ENCODE data around the gene BMP2K.

BMP2K gene

GRCh38 chr4:78756776-78757175, 19.4 kb upstream of the BMP2K start:
- no peak overlapping the region for H3K9ac ChIP-seq (ENCODE audit: low read depth, low read length, poor library complexity, severe bottlenecking)
- H3F3A ChIP-seq (ENCODE audit: low read depth): no peaks in the 10 kb centered on the region
- H3K36me3 ChIP-seq (ENCODE audit: insufficient read depth, low read length): peaks cover 3% of the 10 kb centered on the region; the same call in 1 of the 2 replicates
- no peaks in the 10 kb centered on the region for H3K79me2 ChIP-seq (ENCODE audit: insufficient read depth, low read length)
- no peak overlapping the region for H2AFZ ChIP-seq (ENCODE audit: low read length)
- H4K20me1 ChIP-seq (ENCODE audit: insufficient read depth, low read length, poor library complexity, severe bottlenecking): no peaks in the 10 kb centered on the region
- peaks cover 33% of the 10 kb centered on the region for H3K4me1 ChIP-seq (ENCODE audit: insufficient read depth, low read length, poor library complexity, severe bottlenecking)
- H3K9me3 ChIP-seq (ENCODE audit: insufficient read depth, low read depth, low read length): peaks cover 12% of the 10 kb centered on the region; the same call in 1 of the 2 replicates
- H3K9me2 ChIP-seq (replicated peaks; ENCODE audit: low read depth, low read length): no peaks in the 10 kb centered on the region
- H3K4me2 ChIP-seq (ENCODE audit: low read depth, low read length, poor library complexity, severe bottlenecking): no peak overlapping the region
- no peak overlapping the region for H3K4me3 ChIP-seq (ENCODE audit: low read length, poor library complexity, severe bottlenecking)
- no peak for TF ChIP-seq EZH2phosphoT487 (IDR thresholded peaks at IDR 0.05; ENCODE audit: borderline replicate concordance)
- H3K27me3 ChIP-seq (ENCODE audit: insufficient read depth, low read length, poor library complexity, severe bottlenecking): no peaks in the 10 kb centered on the region

DNA sequence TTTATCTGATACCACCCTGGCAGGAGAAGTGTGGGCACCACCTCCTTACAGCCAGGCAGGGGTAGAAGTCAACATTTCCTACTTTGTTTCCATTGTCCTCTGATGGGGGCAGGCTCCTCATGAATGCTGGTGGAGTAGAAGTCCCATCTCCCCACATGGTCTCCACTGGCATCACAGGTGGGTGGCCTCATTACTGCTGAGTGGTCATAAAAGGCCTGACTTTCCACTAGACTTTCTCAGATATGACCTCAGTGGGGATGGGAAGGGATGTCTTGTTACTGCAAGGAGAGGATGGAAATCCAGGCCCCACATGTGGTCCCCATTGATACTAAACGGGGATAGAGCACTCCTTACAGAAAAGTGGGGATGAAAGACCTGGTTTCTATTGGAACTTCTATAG, 18.6 kb upstream of the BMP2K start:
- Histone ChIP-seq H3K36me3 (ENCODE audit: insufficient read depth, low read length) (peaks cover 3% of the 10 kb centered on the region; the same call in 1 of the 2 replicates), H3K9me2 (replicated peaks; ENCODE audit: low read depth, low read length) (no peaks in the 10 kb centered on the region), H3K9me3 (ENCODE audit: insufficient read depth, low read depth, low read length) (peaks cover 12% of the 10 kb centered on the region; the same call in 1 of the 2 replicates), H3K4me1 (ENCODE audit: insufficient read depth, low read length, poor library complexity, severe bottlenecking) (peaks cover 25% of the 10 kb centered on the region), H4K20me1 (ENCODE audit: insufficient read depth, low read length, poor library complexity, severe bottlenecking) (no peaks in the 10 kb centered on the region), H3K79me2 (ENCODE audit: insufficient read depth, low read length) (no peaks in the 10 kb centered on the region), H3K27me3 (ENCODE audit: insufficient read depth, low read length, poor library complexity, severe bottlenecking) (no peaks in the 10 kb centered on the region), H2AFZ (ENCODE audit: low read length) (no peak overlapping the region), H3F3A (ENCODE audit: low read depth) (no peaks in the 10 kb centered on the region), H3K9ac (ENCODE audit: low read depth, low read length, poor library complexity, severe bottlenecking) (no peak overlapping the region), H3K4me3 (ENCODE audit: low read length, poor library complexity, severe bottlenecking) (no peak overlapping the region), H3K4me2 (ENCODE audit: low read depth, low read length, poor library complexity, severe bottlenecking) (no peak overlapping the region)
- TF ChIP-seq EZH2phosphoT487 (IDR thresholded peaks at IDR 0.05; ENCODE audit: borderline replicate concordance) (no peak), CTCF (conservative IDR thresholded peaks at IDR 0.05; ENCODE audit: low read length) (no peak)

DNA sequence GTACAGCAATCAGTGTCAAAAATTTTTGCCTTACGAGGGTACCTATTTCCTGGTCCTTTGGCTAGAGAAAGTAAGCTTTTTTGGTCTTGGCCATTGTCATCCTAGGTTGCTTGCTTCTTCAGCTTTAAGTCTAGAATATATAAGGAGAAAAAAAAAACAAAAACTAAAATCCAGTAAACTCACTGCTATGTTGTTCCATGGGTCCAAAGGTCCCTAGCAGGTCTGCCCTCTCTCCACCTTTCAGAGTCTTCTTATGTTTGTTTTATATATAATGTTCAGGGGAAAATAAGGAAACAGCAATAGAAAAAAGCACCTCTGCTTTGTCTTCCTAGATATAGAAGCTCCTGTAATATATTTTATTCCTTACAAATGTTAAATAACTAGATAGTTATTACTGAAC, 18.1 kb upstream of the BMP2K start:
- TF ChIP-seq CTCF (conservative IDR thresholded peaks at IDR 0.05; ENCODE audit: low read length): no peak
- no peak for TF ChIP-seq EZH2phosphoT487 (IDR thresholded peaks at IDR 0.05; ENCODE audit: borderline replicate concordance)
- peaks cover 3% of the 10 kb centered on the region; the same call in 1 of the 2 replicates for H3K36me3 ChIP-seq (ENCODE audit: insufficient read depth, low read length)
- peaks cover 21% of the 10 kb centered on the region for H3K4me1 ChIP-seq (ENCODE audit: insufficient read depth, low read length, poor library complexity, severe bottlenecking)
- H3K9ac ChIP-seq (ENCODE audit: low read depth, low read length, poor library complexity, severe bottlenecking): no peak overlapping the region
- H3F3A ChIP-seq (ENCODE audit: low read depth): no peaks in the 10 kb centered on the region
- H3K9me2 ChIP-seq (replicated peaks; ENCODE audit: low read depth, low read length): no peaks in the 10 kb centered on the region
- no peaks in the 10 kb centered on the region for H3K27me3 ChIP-seq (ENCODE audit: insufficient read depth, low read length, poor library complexity, severe bottlenecking)
- H2AFZ ChIP-seq (ENCODE audit: low read length): no peak overlapping the region
- no peaks in the 10 kb centered on the region for H3K79me2 ChIP-seq (ENCODE audit: insufficient read depth, low read length)
- H3K9me3 ChIP-seq (ENCODE audit: insufficient read depth, low read depth, low read length): peaks cover 12% of the 10 kb centered on the region; the same call in 1 of the 2 replicates
- H4K20me1 ChIP-seq (ENCODE audit: insufficient read depth, low read length, poor library complexity, severe bottlenecking): no peaks in the 10 kb centered on the region
- no peak overlapping the region for H3K4me3 ChIP-seq (ENCODE audit: low read length, poor library complexity, severe bottlenecking)
- no peak overlapping the region for H3K4me2 ChIP-seq (ENCODE audit: low read depth, low read length, poor library complexity, severe bottlenecking)

DNA sequence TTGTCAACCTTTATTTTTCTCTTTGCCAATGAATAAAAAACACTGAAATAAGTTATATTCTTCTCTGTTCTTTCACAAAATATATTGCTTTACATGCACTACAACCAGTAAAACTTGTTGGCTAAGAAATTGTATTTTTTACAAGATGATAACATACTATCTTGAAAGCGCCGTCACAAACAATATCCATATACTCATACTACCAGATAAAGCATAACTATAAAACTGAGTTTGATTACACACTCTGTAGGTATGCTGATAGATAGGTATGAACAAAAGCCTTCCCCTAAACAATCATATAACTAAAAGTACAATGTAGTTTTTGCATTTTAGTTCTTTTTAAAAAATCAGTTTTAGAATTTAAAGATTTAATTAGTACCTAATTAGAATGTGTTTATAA, 13.6 kb upstream of the BMP2K start:
- Histone ChIP-seq H3F3A (ENCODE audit: low read depth) (no peaks in the 10 kb centered on the region), H3K9me3 (ENCODE audit: insufficient read depth, low read depth, low read length) (peaks cover 10% of the 10 kb centered on the region; the same call in 1 of the 2 replicates), H3K4me3 (ENCODE audit: low read length, poor library complexity, severe bottlenecking) (no peak overlapping the region), H3K79me2 (ENCODE audit: insufficient read depth, low read length) (no peaks in the 10 kb centered on the region), H4K20me1 (ENCODE audit: insufficient read depth, low read length, poor library complexity, severe bottlenecking) (no peaks in the 10 kb centered on the region), H3K27me3 (ENCODE audit: insufficient read depth, low read length, poor library complexity, severe bottlenecking) (no peaks in the 10 kb centered on the region), H3K4me1 (ENCODE audit: insufficient read depth, low read length, poor library complexity, severe bottlenecking) (peaks cover 35% of the 10 kb centered on the region), H2AFZ (ENCODE audit: low read length) (peak overlapping the region; percentile 16; the same call in 1 of the 2 replicates), H3K9ac (ENCODE audit: low read depth, low read length, poor library complexity, severe bottlenecking) (no peak overlapping the region), H3K9me2 (replicated peaks; ENCODE audit: low read depth, low read length) (no peaks in the 10 kb centered on the region), H3K36me3 (ENCODE audit: insufficient read depth, low read length) (peaks cover 3% of the 10 kb centered on the region; the same call in 1 of the 2 replicates), H3K4me2 (ENCODE audit: low read depth, low read length, poor library complexity, severe bottlenecking) (no peak overlapping the region)
- TF ChIP-seq CTCF (conservative IDR thresholded peaks at IDR 0.05; ENCODE audit: low read length) (no peak), EZH2phosphoT487 (IDR thresholded peaks at IDR 0.05; ENCODE audit: borderline replicate concordance) (no peak)

Measured in Loucy (cell line).